Cerebellar cortex (tissue), 1 donor: ENCODE measurements around the gene MVB12B.

Experiments used
- DNase-seq: peaks from one replicate; pipeline ENCODE4 v3.0.0-alpha.2; 2015; ENCODE audit warnings: low spot score

Gene MVB12B

GRCh38 chr9:126504977-126505455, 178.4 kb downstream of the MVB12B start:
- DNase-seq, result no peak

- no peak for DNase-seq
These were observed 179.2 kb downstream of the MVB12B start for GRCh38 chr9:126505697-126506346.

- no peak for DNase-seq
These were observed 180.0 kb downstream of the MVB12B start for GRCh38 chr9:126506361-126507317.

GRCh38 chr9:126507318-126508109, 180.9 kb downstream of the MVB12B start:
- no peak for DNase-seq

- no peak for DNase-seq
These were observed 181.6 kb downstream of the MVB12B start for GRCh38 chr9:126508171-126508591.

- no peak for DNase-seq
These were observed 182.3 kb downstream of the MVB12B start for GRCh38 chr9:126508928-126509327.

- DNase-seq, result no peak
These were observed 183.1 kb downstream of the MVB12B start for GRCh38 chr9:126509718-126510117.

GRCh38 chr9:126510564-126510963, 183.9 kb downstream of the MVB12B start:
- DNase-seq, result no peak

- DNase-seq, result no peak
These were observed 184.8 kb downstream of the MVB12B start for GRCh38 chr9:126511411-126511810.

- DNase-seq, result no peak
These were observed 186.8 kb downstream of the MVB12B start for GRCh38 chr9:126513159-126514036.

GRCh38 chr9:126514037-126514821, 187.6 kb downstream of the MVB12B start:
- peak; percentile 75 for DNase-seq

- peak; percentile 70 for DNase-seq
These were observed 188.6 kb downstream of the MVB12B start for GRCh38 chr9:126515001-126515872.

GRCh38 chr9:126515873-126516505, 189.4 kb downstream of the MVB12B start:
- no peak for DNase-seq

GRCh38 chr9:126516561-126516935, 189.9 kb downstream of the MVB12B start:
- DNase-seq, result peak; percentile 66

GRCh38 chr9:126516936-126517832, 190.6 kb downstream of the MVB12B start:
- peak; percentile 78 for DNase-seq

- peak; percentile 82 for DNase-seq
These were observed 191.3 kb downstream of the MVB12B start for GRCh38 chr9:126517833-126518356.

- DNase-seq, result peak; percentile 50
These were observed 192.1 kb downstream of the MVB12B start for GRCh38 chr9:126518763-126519162.
